Activated CD8-positive, alpha-beta T cell treated with anti-CD3 and anti-CD28 coated beads for 36 hours (primary cell): ENCODE measurements around the gene AURKAIP1. TPM values are rescaled to one million over a fixed set of nuclear protein-coding genes. Genes with fewer than 3 reads are reported as not detected.

Experiments used
- ATAC-seq: fragments of 200-7000 bp; cut with Tn5 transposase; one replicate; pipeline ENCODE4 v1.10.0; 2021; ENCODE audit warnings: mild to moderate bottlenecking, moderate library complexity
- CTCF ChIA-PET: fragments of 350-600 bp; sonication (Branson Sonifier 250); formaldehyde crosslinking; loops from one replicate; lab custom pipeline; 2021; ENCODE audit warnings: antibody characterized with exemption; lab: Charles Lee
- POLR2A ChIA-PET: fragments of 350-600 bp; sonication (Branson Sonifier 250); formaldehyde crosslinking; loops from one replicate; lab custom pipeline; 2021; ENCODE audit warnings: antibody characterized with exemption; lab: Charles Lee
- DNase-seq: peaks from one replicate; pipeline ENCODE4 v3.0.0-alpha.2; 2020
- H3K27ac Mint-ChIP-seq: one replicate; pipeline ENCODE4 v1.8.0; 2021; ENCODE audit warnings: mild to moderate bottlenecking, mixed read lengths
- H3K27me3 Mint-ChIP-seq: one replicate; pipeline ENCODE4 v1.8.0; 2021; ENCODE audit warnings: mixed read lengths
- H3K36me3 Mint-ChIP-seq: one replicate; pipeline ENCODE4 v1.8.0; 2021; ENCODE audit warnings: low read depth, mixed read lengths
- H3K4me1 Mint-ChIP-seq: one replicate; pipeline ENCODE4 v1.8.0; 2021; ENCODE audit warnings: low read depth, mixed read lengths
- H3K4me3 Mint-ChIP-seq: one replicate; pipeline ENCODE4 v1.8.0; 2021; ENCODE audit warnings: mild to moderate bottlenecking, moderate library complexity, mixed read lengths
- H3K9me3 Mint-ChIP-seq: one replicate; pipeline ENCODE4 v1.8.0; 2021; ENCODE audit warnings: mixed read lengths
- CTCF ChIP-seq: fragments of 200-600 bp; IDR thresholded peaks from one replicate; pipeline ENCODE4 v1.8.0; 2022; ENCODE audit warnings: antibody characterized with exemption, mild to moderate bottlenecking
- intact Hi-C: fragments of 100-400 bp; cut with micrococcal nuclease; formaldehyde crosslinking; loops from one replicate; pipeline ENCODE4 v1.10.0; 2022
- total RNA-seq, 2 experiments: library from RNA; stranded (reverse); gene quantifications; one replicate each; pipeline ENCODE4 v1.2.3, GENCODE V29; 2021

AURKAIP1 gene
- total RNA-seq, 2 experiments from 2014 or later, result 127 TPM

DNA sequence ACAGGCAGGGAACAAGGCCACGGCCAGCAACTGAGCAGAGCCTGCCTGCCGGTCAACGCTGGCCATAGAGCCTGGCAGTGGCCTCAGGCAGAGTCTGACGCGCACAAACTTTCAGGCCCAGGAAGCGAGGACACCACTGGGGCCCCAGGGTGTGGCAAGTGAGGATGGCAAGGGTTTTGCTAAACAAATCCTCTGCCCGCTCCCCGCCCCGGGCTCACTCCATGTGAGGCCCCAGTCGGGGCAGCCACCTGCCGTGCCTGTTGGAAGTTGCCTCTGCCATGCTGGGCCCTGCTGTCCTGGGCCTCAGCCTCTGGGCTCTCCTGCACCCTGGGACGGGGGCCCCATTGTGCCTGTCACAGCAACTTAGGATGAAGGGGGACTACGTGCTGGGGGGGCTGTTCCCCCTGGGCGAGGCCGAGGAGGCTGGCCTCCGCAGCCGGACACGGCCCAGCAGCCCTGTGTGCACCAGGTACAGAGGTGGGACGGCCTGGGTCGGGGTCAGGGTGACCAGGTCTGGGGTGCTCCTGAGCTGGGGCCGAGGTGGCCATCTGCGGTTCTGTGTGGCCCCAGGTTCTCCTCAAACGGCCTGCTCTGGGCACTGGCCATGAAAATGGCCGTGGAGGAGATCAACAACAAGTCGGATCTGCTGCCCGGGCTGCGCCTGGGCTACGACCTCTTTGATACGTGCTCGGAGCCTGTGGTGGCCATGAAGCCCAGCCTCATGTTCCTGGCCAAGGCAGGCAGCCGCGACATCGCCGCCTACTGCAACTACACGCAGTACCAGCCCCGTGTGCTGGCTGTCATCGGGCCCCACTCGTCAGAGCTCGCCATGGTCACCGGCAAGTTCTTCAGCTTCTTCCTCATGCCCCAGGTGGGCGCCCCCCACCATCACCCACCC is 43.7 kb downstream of the AURKAIP1 start, which contains the start of gene TAS1R3:
TSS of gene TAS1R3 (plus strand) at position 213 of the 898 bp plus-strand sequence. CDS start at position 279, 66 bp downstream.
- ATAC-seq (no peak), DNase-seq (no peak)
- no peak for TF ChIP-seq CTCF
- ChIA-PET POLR2A (interaction anchor here (0.9 to 1.6 kb wide), 3 partner anchors 17 to 22 kb away, joined by 3 to 4 read pairs (median 3); no protein-coding TSS in a partner anchor), CTCF (no interaction called here)
- no peak within 1 kb of the TSS for H3K4me3 Mint-ChIP-seq
- H3K4me1 Mint-ChIP-seq, result peaks cover under 1% of the 10 kb centered on the region
- intact Hi-C loops, result no loop called here
- H3K9me3 Mint-ChIP-seq, result no peaks in the 10 kb centered on the region
- H3K36me3 Mint-ChIP-seq, result no peaks in the 10 kb centered on the region
- H3K27me3 Mint-ChIP-seq, result no peaks in the 10 kb centered on the region
- no peak within 1 kb of the TSS for H3K27ac Mint-ChIP-seq

DNA sequence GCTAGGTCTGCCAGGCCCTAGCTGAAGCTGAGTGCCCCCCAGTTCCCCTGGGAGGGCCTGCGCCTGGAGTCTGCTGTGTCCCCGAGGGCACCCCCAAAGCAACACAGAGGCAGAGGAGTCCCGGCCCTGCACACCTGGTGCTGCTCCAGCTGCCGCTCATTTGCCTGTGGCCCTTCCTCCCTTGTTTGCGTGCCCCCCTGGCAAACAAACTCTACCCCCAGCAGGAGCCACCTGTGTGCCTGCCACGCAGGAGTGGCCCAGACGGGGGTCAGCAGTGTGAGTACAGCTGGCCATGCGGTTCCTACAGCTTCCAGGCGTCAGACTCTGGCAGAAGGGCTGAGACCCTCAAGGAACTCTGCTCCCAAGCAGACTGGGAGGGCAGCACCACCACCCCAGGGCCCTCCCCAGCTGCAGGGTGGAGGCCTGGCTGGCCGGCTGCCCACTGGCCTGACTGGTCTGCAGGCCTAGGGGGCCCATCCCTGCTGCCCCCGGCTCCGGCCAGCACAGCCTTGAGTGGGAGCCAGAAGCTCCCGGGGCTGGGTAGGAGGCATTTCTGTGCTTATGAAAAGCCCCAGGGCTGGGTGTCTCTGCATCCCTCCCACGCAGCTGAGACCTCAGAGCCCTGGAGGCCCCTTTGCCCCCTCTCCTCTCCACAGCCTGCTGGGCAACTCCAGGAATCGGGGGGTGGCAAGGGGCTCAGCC is 44.5 kb downstream of the AURKAIP1 start:
- TF ChIP-seq CTCF, result no peak
- intact Hi-C loops, result no loop called here
- no peaks in the 10 kb centered on the region for H3K36me3 Mint-ChIP-seq
- no peaks in the 10 kb centered on the region for H3K9me3 Mint-ChIP-seq
- ATAC-seq (no peak), DNase-seq (no peak)
- CTCF ChIA-PET, result no interaction called here
- H3K27me3 Mint-ChIP-seq, result no peaks in the 10 kb centered on the region
- H3K4me1 Mint-ChIP-seq, result peaks cover 6% of the 10 kb centered on the region
- H3K4me3 Mint-ChIP-seq, result no peak overlapping the region
- H3K27ac Mint-ChIP-seq, result no peak overlapping the region
- POLR2A ChIA-PET, result interaction anchor here (1.0 to 1.6 kb wide), 2 partner anchors 17 to 18 kb away, joined by 3 to 4 read pairs; no protein-coding TSS in a partner anchor

DNA sequence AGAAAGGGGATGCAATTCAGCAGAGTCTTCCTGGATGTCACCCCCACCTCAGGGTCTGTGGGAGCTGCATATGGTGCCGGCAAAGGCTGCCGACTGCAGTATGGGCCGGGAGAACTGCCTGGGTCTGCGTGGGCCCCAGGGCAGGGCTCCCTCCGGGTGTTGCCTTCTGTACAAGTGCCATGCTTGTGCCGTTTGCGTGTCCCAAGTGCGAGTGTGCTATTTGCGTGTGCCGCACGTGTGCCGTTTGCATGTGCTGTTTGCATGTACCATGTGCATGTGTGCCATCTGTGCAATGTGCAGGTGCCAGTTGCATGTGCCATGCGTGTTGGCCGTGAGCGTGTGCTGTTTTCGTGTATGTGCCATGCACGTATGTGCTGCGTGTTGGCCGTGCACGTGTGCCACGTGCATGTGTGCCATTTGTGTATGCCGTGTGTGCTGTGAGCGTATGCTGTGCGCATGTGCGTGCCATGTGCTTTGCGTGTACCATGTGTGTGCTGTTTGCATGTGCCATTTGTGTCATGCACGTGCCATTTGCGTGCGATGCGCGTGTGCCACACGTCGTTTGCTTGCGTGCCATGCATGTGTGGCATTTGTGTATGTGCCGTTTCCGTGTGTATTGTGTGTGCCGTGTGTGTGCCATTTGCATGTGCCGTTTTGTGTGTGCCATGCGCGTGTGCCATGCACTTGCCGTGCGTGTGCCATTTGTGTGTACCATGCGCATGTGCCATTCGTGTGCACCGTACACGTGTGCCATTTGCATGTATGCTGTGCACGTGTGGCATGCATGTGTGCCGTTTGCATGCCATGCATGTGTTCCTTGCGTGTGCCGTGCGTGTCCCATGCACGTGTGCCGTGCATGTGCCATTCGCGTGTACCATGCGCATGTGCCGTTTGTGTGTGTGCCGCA is 45.5 kb downstream of the AURKAIP1 start:
- Mint-ChIP-seq H3K27ac (no peak overlapping the region), H3K4me1 (peaks cover 6% of the 10 kb centered on the region), H3K36me3 (no peaks in the 10 kb centered on the region), H3K9me3 (no peaks in the 10 kb centered on the region), H3K27me3 (no peaks in the 10 kb centered on the region), H3K4me3 (no peak overlapping the region)
- ATAC-seq (no peak), DNase-seq (no peak)
- ChIA-PET CTCF (no interaction called here), POLR2A (interaction anchor here (1.0 kb wide), 1 partner anchor 17 kb away, joined by 3 read pairs; no protein-coding TSS in a partner anchor)
- TF ChIP-seq CTCF, result no peak
- intact Hi-C loops, result no loop called here

DNA sequence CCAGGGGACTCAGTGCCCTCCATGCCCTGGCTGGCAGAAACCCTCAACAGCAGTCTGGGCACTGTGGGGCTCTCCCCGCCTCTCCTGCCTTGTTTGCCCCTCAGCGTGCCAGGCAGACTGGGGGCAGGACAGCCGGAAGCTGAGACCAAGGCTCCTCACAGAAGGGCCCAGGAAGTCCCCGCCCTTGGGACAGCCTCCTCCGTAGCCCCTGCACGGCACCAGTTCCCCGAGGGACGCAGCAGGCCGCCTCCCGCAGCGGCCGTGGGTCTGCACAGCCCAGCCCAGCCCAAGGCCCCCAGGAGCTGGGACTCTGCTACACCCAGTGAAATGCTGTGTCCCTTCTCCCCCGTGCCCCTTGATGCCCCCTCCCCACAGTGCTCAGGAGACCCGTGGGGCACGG is 46.8 kb downstream of the AURKAIP1 start:
- no peaks in the 10 kb centered on the region for H3K27me3 Mint-ChIP-seq
- H3K27ac Mint-ChIP-seq, result no peak overlapping the region
- H3K9me3 Mint-ChIP-seq, result no peaks in the 10 kb centered on the region
- ChIA-PET CTCF (no interaction called here), POLR2A (interaction anchor here (1.0 to 1.8 kb wide), 2 partner anchors 16 to 19 kb away, joined by 3 to 8 read pairs; no protein-coding TSS in a partner anchor)
- intact Hi-C loops, result no loop called here
- H3K36me3 Mint-ChIP-seq, result peaks cover 2% of the 10 kb centered on the region
- H3K4me1 Mint-ChIP-seq, result peaks cover 12% of the 10 kb centered on the region
- ATAC-seq (no peak), DNase-seq (no peak)
- TF ChIP-seq CTCF, result no peak
- no peak overlapping the region for H3K4me3 Mint-ChIP-seq
